OCI-LY1 (cell line): Measurements from ENCODE around the gene AUP1.

Experiments used
- CTCF ChIP-seq: fragments of 200-600 bp; sonication (generic), shearing (Covaris generic); IDR thresholded peaks from 2 replicates; pipeline ENCODE4 v1.5.1; 2017; ENCODE audit warnings: mild to moderate bottlenecking, antibody characterized with exemption, low read length, moderate library complexity, mixed read lengths
- EZH2 ChIP-seq: fragments of 200-600 bp; sonication (generic), shearing (Covaris generic); IDR thresholded peaks from 2 replicates; pipeline ENCODE4 v1.8.0; 2017; ENCODE audit warnings: borderline replicate concordance, mixed run types, mild to moderate bottlenecking, antibody characterized with exemption, low read length, moderate library complexity, mixed read lengths

DNA sequence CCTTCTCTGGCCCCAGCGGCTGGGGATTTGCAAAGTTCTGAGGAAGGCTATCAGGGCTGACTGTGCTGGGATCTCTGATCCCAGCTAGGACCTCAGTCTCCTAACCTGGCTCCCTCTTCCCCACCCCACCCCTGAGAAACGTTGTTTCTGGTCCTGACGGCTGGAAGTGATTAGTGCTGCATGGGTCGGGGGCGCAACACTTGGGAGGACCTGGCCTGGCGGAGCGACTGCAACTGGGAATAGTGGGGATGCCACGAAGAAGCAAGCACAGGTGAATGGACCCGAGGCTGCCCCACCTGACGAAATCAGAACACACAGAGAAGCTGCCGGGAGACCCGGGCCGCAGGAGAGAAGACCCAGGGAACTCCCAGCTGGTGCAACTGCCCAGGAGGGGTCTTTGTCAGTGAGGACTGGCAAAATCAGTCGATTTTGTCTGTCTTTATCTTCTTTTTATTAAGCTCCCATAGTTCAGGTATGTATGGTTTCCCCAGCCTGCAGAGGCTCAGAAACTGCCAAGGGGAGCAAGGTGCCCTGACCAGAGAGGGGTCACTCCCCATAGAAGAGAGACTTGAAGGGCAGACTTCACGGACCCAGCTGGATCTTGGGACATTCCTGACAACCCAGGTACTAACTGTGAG, 29.4 kb downstream of the AUP1 start:
- no peak for TF ChIP-seq EZH2
- TF ChIP-seq CTCF, result no peak
